COLO829 (cell line): ENCODE results near the gene SLC41A2.
"Not testable (repeated sequence)": the region's sequence is repeated elsewhere in the genome, so short reads cannot be mapped to it uniquely, and the experiment has no call there.

Source experiments
- DNase-seq: peaks from one replicate; pipeline ENCODE4 v3.0.0; 2012; ENCODE audit warnings: low spot score

Gene SLC41A2

GRCh38 chr12:104963757-104964156 is 5.7 kb upstream of the SLC41A2 start:
- no peak for DNase-seq

- no peak for DNase-seq
Measured at GRCh38 chr12:104960464-104960863, 2.4 kb upstream of the SLC41A2 start.

- no peak for DNase-seq
Measured at GRCh38 chr12:104959335-104959841, 1.3 kb upstream of the SLC41A2 start.

GRCh38 chr12:104958805-104959334 is 780 bp upstream of the SLC41A2 start:
- DNase-seq, result no peak

- DNase-seq, result no peak
Measured at GRCh38 chr12:104957719-104958000, 430 bp downstream of the SLC41A2 start.

- DNase-seq, result no peak
Measured at GRCh38 chr12:104956870-104957718, 996 bp downstream of the SLC41A2 start.

- no peak for DNase-seq
Measured at GRCh38 chr12:104955703-104956102, 2.4 kb downstream of the SLC41A2 start.

- peak; percentile 28 for DNase-seq
Measured at GRCh38 chr12:104953323-104953722, 4.8 kb downstream of the SLC41A2 start.

- DNase-seq, result no peak
Measured at GRCh38 chr12:104952816-104953215, 5.3 kb downstream of the SLC41A2 start.

GRCh38 chr12:104951759-104952509 is 6.2 kb downstream of the SLC41A2 start:
- no peak for DNase-seq

GRCh38 chr12:104948716-104949115 is 9.4 kb downstream of the SLC41A2 start:
- DNase-seq, result not testable (repeated sequence)

- DNase-seq, result no peak
Measured at GRCh38 chr12:104944252-104944651, 13.8 kb downstream of the SLC41A2 start.

- DNase-seq, result not testable (repeated sequence)
Measured at GRCh38 chr12:104943401-104943800, 14.7 kb downstream of the SLC41A2 start.

- no peak for DNase-seq
Measured at GRCh38 chr12:104942075-104942474, 16.0 kb downstream of the SLC41A2 start.

GRCh38 chr12:104941454-104941853 is 16.6 kb downstream of the SLC41A2 start:
- DNase-seq, result no peak

- no peak for DNase-seq
Measured at GRCh38 chr12:104939089-104939488, 19.0 kb downstream of the SLC41A2 start.

- DNase-seq, result no peak
Measured at GRCh38 chr12:104938371-104938770, 19.7 kb downstream of the SLC41A2 start.

GRCh38 chr12:104935886-104936285 is 22.2 kb downstream of the SLC41A2 start:
- DNase-seq, result no peak

- no peak for DNase-seq
Measured at GRCh38 chr12:104933778-104934177, 24.3 kb downstream of the SLC41A2 start.

GRCh38 chr12:104933128-104933527 is 25.0 kb downstream of the SLC41A2 start:
- DNase-seq, result no peak

- DNase-seq, result no peak
Measured at GRCh38 chr12:104930388-104931326, 27.4 kb downstream of the SLC41A2 start.

GRCh38 chr12:104929977-104930376 is 28.1 kb downstream of the SLC41A2 start:
- no peak for DNase-seq
